GM12878 (cell line): ENCODE measurements around the gene TRPC4. TPM values are rescaled to one million over a fixed set of nuclear protein-coding genes. Genes with fewer than 3 reads are reported as not detected.

Source experiments
- ATAC-seq: fragments of 200-7000 bp; cut with Tn5 transposase; 3 replicates; pipeline ENCODE4 v1.9.1; 2020; ENCODE audit warnings: mild to moderate bottlenecking, moderate library complexity
- BruUV-seq: library from RNA; stranded (reverse); fragments of 400-500 nt; replicated peaks from 2 replicates; lab custom pipeline; 2021; lab: Mats Ljungman, UMichigan
- CTCF ChIA-PET: fragments of 300-600 bp; sonication (Branson Sonifier 250); formaldehyde crosslinking; extraction: SDS; loops from one replicate; lab custom pipeline; 2021; ENCODE audit warnings: inconsistent platforms; lab: Yijun Ruan, JAX
- POLR2A ChIA-PET: fragments of 350-600 bp; formaldehyde crosslinking; extraction: SDS; loops from one replicate; lab custom pipeline; 2021; ENCODE audit warnings: inconsistent platforms; lab: Charles Lee
- RAD21 ChIA-PET: fragments of 300-600 bp; sonication (Branson Sonifier 250); formaldehyde crosslinking; loops from one replicate; lab custom pipeline; 2023; ENCODE audit warnings: antibody characterized with exemption; ENCODE audit not compliant: unreplicated experiment; lab: Charles Lee
- SMC1A ChIA-PET: fragments of 300-600 bp; sonication (Branson Sonifier 250); formaldehyde crosslinking; loops from one replicate; lab custom pipeline; 2023; ENCODE audit not compliant: unreplicated experiment, uncharacterized antibody; lab: Charles Lee
- DNase-seq: peaks from one replicate; pipeline ENCODE4 v3.0.0-alpha.2; 2011; ENCODE audit warnings: low read depth, low spot score
- FAIRE-seq: peaks from 3 replicates; lab custom pipeline; 2011; peaks lifted over from hg19 to GRCh38; lab: Jason Lieb, UNC
- H2AFZ ChIP-seq: 2 replicates; pipeline ENCODE4 v1.6.0; 2011; ENCODE audit warnings: low read depth, low read length, control low read depth; ENCODE audit not compliant: control insufficient read depth
- H3K27ac ChIP-seq: 2 replicates; pipeline ENCODE4 v1.5.1; 2011; ENCODE audit warnings: control low read depth; ENCODE audit not compliant: control insufficient read depth, insufficient read depth
- H3K27me3 ChIP-seq, 2 experiments: replicated peaks in 1 of 2; 2 replicates each; pipeline versions ENCODE4 v1.6.0 to v1.6.1; 2011; ENCODE audit warnings: low read length in 1 of 2; ENCODE audit not compliant: control insufficient read depth in 2 of 2, insufficient read depth in 2 of 2
- H3K36me3 ChIP-seq, 2 experiments: 2 replicates each; pipeline ENCODE4 v1.5.1; 2011; ENCODE audit warnings: low read length in 1 of 2; ENCODE audit not compliant: control insufficient read depth in 2 of 2, insufficient read depth in 2 of 2
- H3K4me1 ChIP-seq: 2 replicates; pipeline ENCODE4 v1.6.1; 2011; ENCODE audit warnings: mild to moderate bottlenecking, low read length, moderate library complexity, mixed read lengths; ENCODE audit not compliant: control insufficient read depth, insufficient read depth
- H3K4me2 ChIP-seq: 2 replicates; pipeline ENCODE4 v1.6.0; 2011; ENCODE audit warnings: control low read depth; ENCODE audit not compliant: control insufficient read depth, insufficient read depth
- H3K4me3 ChIP-seq: fragments of 200-600 bp; sonication (generic); 2 replicates; pipeline ENCODE4 v1.5.1; 2016
- H3K79me2 ChIP-seq: 2 replicates; pipeline ENCODE4 v1.6.0; 2011; ENCODE audit warnings: low read length; ENCODE audit not compliant: control insufficient read depth, insufficient read depth
- H3K9ac ChIP-seq: 2 replicates; pipeline ENCODE4 v1.8.0; 2011; ENCODE audit warnings: low read length, control low read depth, mixed read lengths; ENCODE audit not compliant: control insufficient read depth, insufficient read depth
- H3K9me3 ChIP-seq: replicated peaks from 3 replicates; pipeline ENCODE4 v1.5.1; 2011; ENCODE audit warnings: mild to moderate bottlenecking, low read length; ENCODE audit not compliant: control insufficient read depth, insufficient read depth
- H4K20me1 ChIP-seq: 2 replicates; pipeline ENCODE4 v1.6.0; 2011; ENCODE audit not compliant: control insufficient read depth, insufficient read depth
- BCL11A ChIP-seq: IDR thresholded peaks from 2 replicates; pipeline ENCODE4 v1.6.1; 2011; ENCODE audit warnings: low read depth, low read length
- BRCA1 ChIP-seq: IDR thresholded peaks from 2 replicates; pipeline ENCODE4 v1.6.1; 2011; ENCODE audit warnings: low read depth, low read length, improper control_type of control experiment
- HCFC1 ChIP-seq: fragments of 150-350 bp; IDR thresholded peaks from 2 replicates; pipeline ENCODE4 v1.6.1; 2014; ENCODE audit warnings: low read length
- HDAC6 ChIP-seq: fragments of 200-600 bp; sonication (generic); IDR thresholded peaks from one replicate; pipeline ENCODE4 v1.8.0; 2017; ENCODE audit warnings: antibody characterized with exemption; ENCODE audit not compliant: unreplicated experiment
- IRF4 ChIP-seq: IDR thresholded peaks from 2 replicates; pipeline ENCODE4 v1.6.1; 2011; ENCODE audit warnings: low read depth, low read length
- PAX8 ChIP-seq: fragments of 450-650 bp; IDR thresholded peaks from 2 replicates; pipeline ENCODE4 v1.6.1; 2017; ENCODE audit warnings: mild to moderate bottlenecking, moderate library complexity
- RCOR1 ChIP-seq: conservative IDR thresholded peaks from 2 replicates; pipeline ENCODE4 v1.6.1; 2012; ENCODE audit warnings: low read depth, low read length, improper control_type of control experiment
- ZNF24 ChIP-seq: fragments of 450-650 bp; IDR thresholded peaks from 2 replicates; pipeline ENCODE4 v1.6.1; 2017; ENCODE audit warnings: antibody characterized with exemption, mild to moderate bottlenecking
- WGBS: methylation state at CpG from one replicate; pipeline ENCODE4 v1.1.6; 2016; ENCODE audit warnings: low lambda C conversion rate; ENCODE audit not compliant: insufficient replicate concordance, insufficient coverage; ENCODE audit errors: missing lambda C conversion rate; 5-methylcytosine and 5-hydroxymethylcytosine counted together
- in situ Hi-C: fragments of 300-500 bp; cut with MboI; formaldehyde crosslinking; loops from 9 replicates; pipeline ENCODE4 v1.14.3; 2018; ENCODE audit warnings: mixed read lengths
- intact Hi-C: fragments of 100-400 bp; cut with micrococcal nuclease; formaldehyde crosslinking; loops from one replicate; pipeline ENCODE4 v1.14.2; 2022; ENCODE audit not compliant: unreplicated experiment
- polyA plus RNA-seq, 11 experiments: library from polyadenylated mRNA; depleted of rRNA in 4 of 11; unstranded in 6 of 11; stranded (reverse) in 5 of 11; fragments of >200 nt; fragmentation: Nextera tagmentation in 4 of 11; fragmentation: Illumina TruSeq in 1 of 11; extraction: Ambion mirVana in 4 of 11; extraction: Trizol in 1 of 11; gene quantifications; 1 replicate in 1 of 11; 2 replicates in 10 of 11; pipeline versions ENCODE4 v1.2.1 to v1.2.3, GENCODE V29; 2011 to 2016; ENCODE audit warnings: inconsistent platforms in 2 of 11, missing spikeins in 2 of 11, low read depth in 1 of 11
- total RNA-seq, 4 experiments: library from RNA; depleted of rRNA in 3 of 4; stranded (reverse); fragments of >200 nt in 3 of 4; fragmentation: Illumina TruSeq in 1 of 4; extraction: Trizol in 1 of 4; gene quantifications; 2 replicates each; pipeline versions ENCODE4 v1.2.1 to v1.2.3, GENCODE V29; 2013 to 2021
- TF ChIP-seq, protein P1 (sequence below): fragments of 450-650 bp; formaldehyde crosslinking; IDR thresholded peaks from 2 replicates; pipeline ENCODE4 v1.5.0; 2022; ENCODE audit warnings: mild to moderate bottlenecking, missing genetic modification characterization
- TF ChIP-seq, protein P2 (sequence below): IDR thresholded peaks from 2 replicates; pipeline ENCODE4 v1.6.1; 2012; ENCODE audit warnings: low read depth, low read length, improper control_type of control experiment
- TF ChIP-seq, protein P3 (sequence below): fragments of 150-350 bp; IDR thresholded peaks from 2 replicates; pipeline ENCODE4 v1.6.1; 2014; ENCODE audit warnings: mild to moderate bottlenecking, low read depth, low read length

Gene TRPC4
- total and polyA plus RNA-seq, 10 of the 15 experiments (the other 5 are each of a cell fraction or from before 2014, with no cell fraction given): not detected

DNA sequence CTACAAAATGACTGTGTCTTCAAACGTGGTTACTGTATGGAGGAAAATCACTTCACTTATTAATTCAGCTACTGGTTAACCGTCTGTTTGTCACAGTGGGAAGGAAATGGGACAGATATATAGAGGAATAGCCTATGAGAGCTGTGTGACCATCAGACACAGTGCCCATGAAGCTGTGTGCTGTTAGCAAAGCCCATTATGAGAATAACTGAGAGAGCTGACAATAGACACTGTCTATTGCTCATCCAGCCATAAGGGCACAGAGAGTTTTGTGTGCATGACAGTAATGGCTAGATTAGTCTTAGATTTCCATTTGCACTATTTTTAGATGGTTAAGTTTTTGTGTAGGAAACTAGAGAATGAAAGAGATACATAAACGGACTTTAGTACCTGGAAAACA, 206.9 kb downstream of the TRPC4 start:
- Histone ChIP-seq H3K79me2 (no peaks in the 10 kb centered on the region), H3K27ac (no peak overlapping the region), H2AFZ (no peak overlapping the region), H4K20me1 (no peaks in the 10 kb centered on the region), H3K4me2 (no peak overlapping the region), H3K4me1 (no peaks in the 10 kb centered on the region), H3K4me3 (no peak overlapping the region), H3K36me3 (no peaks in the 10 kb centered on the region), H3K27me3 (no peaks in the 10 kb centered on the region), H3K9ac (no peak overlapping the region), H3K9me3 (no peaks in the 10 kb centered on the region)
- DNase-seq (no peak), FAIRE-seq (no peak), ATAC-seq (no peak)
- BruUV-seq: no TSS peak
- ChIA-PET CTCF (no interaction called here), SMC1A (no interaction called here), POLR2A (no interaction called here), RAD21 (no interaction called here)
- TF ChIP-seq, protein P1, sequence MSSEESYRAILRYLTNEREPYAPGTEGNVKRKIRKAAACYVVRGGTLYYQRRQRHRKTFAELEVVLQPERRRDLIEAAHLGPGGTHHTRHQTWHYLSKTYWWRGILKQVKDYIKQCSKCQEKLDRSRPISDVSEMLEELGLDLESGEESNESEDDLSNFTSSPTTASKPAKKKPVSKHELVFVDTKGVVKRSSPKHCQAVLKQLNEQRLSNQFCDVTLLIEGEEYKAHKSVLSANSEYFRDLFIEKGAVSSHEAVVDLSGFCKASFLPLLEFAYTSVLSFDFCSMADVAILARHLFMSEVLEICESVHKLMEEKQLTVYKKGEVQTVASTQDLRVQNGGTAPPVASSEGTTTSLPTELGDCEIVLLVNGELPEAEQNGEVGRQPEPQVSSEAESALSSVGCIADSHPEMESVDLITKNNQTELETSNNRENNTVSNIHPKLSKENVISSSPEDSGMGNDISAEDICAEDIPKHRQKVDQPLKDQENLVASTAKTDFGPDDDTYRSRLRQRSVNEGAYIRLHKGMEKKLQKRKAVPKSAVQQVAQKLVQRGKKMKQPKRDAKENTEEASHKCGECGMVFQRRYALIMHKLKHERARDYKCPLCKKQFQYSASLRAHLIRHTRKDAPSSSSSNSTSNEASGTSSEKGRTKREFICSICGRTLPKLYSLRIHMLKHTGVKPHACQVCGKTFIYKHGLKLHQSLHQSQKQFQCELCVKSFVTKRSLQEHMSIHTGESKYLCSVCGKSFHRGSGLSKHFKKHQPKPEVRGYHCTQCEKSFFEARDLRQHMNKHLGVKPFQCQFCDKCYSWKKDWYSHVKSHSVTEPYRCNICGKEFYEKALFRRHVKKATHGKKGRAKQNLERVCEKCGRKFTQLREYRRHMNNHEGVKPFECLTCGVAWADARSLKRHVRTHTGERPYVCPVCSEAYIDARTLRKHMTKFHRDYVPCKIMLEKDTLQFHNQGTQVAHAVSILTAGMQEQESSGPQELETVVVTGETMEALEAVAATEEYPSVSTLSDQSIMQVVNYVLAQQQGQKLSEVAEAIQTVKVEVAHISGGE (CRISPR knock-in tag): no peak
- TF ChIP-seq BCL11A: no peak
- TF ChIP-seq IRF4: no peak
- TF ChIP-seq HDAC6: no peak
- no peak for TF ChIP-seq HCFC1
- no peak for TF ChIP-seq RCOR1
- TF ChIP-seq, protein P2, sequence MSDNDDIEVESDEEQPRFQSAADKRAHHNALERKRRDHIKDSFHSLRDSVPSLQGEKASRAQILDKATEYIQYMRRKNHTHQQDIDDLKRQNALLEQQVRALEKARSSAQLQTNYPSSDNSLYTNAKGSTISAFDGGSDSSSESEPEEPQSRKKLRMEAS: no peak
- TF ChIP-seq, protein P3, sequence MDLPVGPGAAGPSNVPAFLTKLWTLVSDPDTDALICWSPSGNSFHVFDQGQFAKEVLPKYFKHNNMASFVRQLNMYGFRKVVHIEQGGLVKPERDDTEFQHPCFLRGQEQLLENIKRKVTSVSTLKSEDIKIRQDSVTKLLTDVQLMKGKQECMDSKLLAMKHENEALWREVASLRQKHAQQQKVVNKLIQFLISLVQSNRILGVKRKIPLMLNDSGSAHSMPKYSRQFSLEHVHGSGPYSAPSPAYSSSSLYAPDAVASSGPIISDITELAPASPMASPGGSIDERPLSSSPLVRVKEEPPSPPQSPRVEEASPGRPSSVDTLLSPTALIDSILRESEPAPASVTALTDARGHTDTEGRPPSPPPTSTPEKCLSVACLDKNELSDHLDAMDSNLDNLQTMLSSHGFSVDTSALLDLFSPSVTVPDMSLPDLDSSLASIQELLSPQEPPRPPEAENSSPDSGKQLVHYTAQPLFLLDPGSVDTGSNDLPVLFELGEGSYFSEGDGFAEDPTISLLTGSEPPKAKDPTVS: no peak
- TF ChIP-seq ZNF24: no peak
- TF ChIP-seq BRCA1: no peak
- no peak for TF ChIP-seq PAX8
- in situ Hi-C loops (no loop called here), intact Hi-C loops (no loop called here)
- 2% methylated on average over 3 of the region's 3 CpGs for WGBS
